ENCODE results near the gene BCAR3.

DNA sequence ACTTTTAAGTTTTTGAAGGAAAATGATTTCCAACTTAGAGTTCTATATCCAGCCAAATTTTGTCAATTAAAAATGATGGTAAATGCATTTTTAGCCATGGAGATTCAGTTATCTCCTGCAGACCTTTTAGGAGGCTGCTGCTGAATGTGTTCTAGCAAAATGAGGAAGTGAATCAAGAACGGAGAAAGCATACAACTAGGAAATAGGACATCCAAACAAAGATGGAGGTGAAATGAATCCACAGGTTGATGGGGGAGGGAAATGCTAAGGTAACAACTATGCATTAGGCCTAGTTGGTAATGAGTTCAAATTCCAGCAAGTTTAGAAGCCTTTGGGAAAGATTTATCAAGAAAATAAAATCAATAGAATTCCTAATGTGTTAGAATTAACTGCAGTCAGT lies 153.2 kb downstream of the BCAR3 start:
- TF ChIP-seq, protein P1, sequence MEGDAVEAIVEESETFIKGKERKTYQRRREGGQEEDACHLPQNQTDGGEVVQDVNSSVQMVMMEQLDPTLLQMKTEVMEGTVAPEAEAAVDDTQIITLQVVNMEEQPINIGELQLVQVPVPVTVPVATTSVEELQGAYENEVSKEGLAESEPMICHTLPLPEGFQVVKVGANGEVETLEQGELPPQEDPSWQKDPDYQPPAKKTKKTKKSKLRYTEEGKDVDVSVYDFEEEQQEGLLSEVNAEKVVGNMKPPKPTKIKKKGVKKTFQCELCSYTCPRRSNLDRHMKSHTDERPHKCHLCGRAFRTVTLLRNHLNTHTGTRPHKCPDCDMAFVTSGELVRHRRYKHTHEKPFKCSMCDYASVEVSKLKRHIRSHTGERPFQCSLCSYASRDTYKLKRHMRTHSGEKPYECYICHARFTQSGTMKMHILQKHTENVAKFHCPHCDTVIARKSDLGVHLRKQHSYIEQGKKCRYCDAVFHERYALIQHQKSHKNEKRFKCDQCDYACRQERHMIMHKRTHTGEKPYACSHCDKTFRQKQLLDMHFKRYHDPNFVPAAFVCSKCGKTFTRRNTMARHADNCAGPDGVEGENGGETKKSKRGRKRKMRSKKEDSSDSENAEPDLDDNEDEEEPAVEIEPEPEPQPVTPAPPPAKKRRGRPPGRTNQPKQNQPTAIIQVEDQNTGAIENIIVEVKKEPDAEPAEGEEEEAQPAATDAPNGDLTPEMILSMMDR (conservative IDR thresholded peaks at IDR 0.05 in 1 of 2, IDR thresholded peaks at IDR 0.05 in 1 of 2; ENCODE audit: extremely low read depth in 1 of 2, insufficient read depth in 1 of 2, low read depth in 1 of 2, low read length in 2 of 2): no peak
- TF ChIP-seq EZH2 (IDR thresholded peaks at IDR 0.05; ENCODE audit: borderline replicate concordance, low read length): no peak

Data from mammary epithelial cell (primary cell).